Activated CD8-positive, alpha-beta T cell treated with anti-CD3 and anti-CD28 coated beads, Interleukin-2, amount 10 ng/mL, durations not matched to agents 7 days and 5 days (primary cell): Measurements from ENCODE around the gene RMND1. TPM values are rescaled to one million over a fixed set of nuclear protein-coding genes. Genes with fewer than 3 reads are reported as not detected.

Experiments used
- ATAC-seq: fragments of 150-1000 bp; cut with Tn5 transposase; one replicate; pipeline ENCODE4 v1.10.0; 2021; ENCODE audit warnings: moderate library complexity
- CTCF ChIA-PET: fragments of 350-600 bp; sonication (Branson Sonifier 250); formaldehyde crosslinking; loops from one replicate; lab custom pipeline; 2021; ENCODE audit warnings: antibody characterized with exemption; lab: Charles Lee
- POLR2A ChIA-PET: fragments of 350-600 bp; sonication (Branson Sonifier 250); formaldehyde crosslinking; loops from one replicate; lab custom pipeline; 2021; ENCODE audit warnings: antibody characterized with exemption; lab: Charles Lee
- DNase-seq: peaks from one replicate; pipeline ENCODE4 v3.0.0-alpha.2; 2020
- H3K27ac Mint-ChIP-seq: one replicate; pipeline ENCODE4 v1.8.0; 2021; ENCODE audit warnings: mild to moderate bottlenecking, mixed read lengths
- H3K27me3 Mint-ChIP-seq: one replicate; pipeline ENCODE4 v1.8.0; 2021; ENCODE audit warnings: low read depth, mixed read lengths
- H3K36me3 Mint-ChIP-seq: one replicate; pipeline ENCODE4 v1.8.0; 2021; ENCODE audit warnings: low read depth, mixed read lengths
- H3K4me1 Mint-ChIP-seq: one replicate; pipeline ENCODE4 v1.8.0; 2021; ENCODE audit warnings: low read depth, mixed read lengths
- H3K4me3 Mint-ChIP-seq: one replicate; pipeline ENCODE4 v1.8.0; 2021; ENCODE audit warnings: mild to moderate bottlenecking, mixed read lengths
- H3K9me3 Mint-ChIP-seq: one replicate; pipeline ENCODE4 v1.8.0; 2022; ENCODE audit warnings: mixed read lengths; ENCODE audit not compliant: insufficient read depth
- total RNA-seq, 2 experiments: library from RNA; stranded (reverse); gene quantifications; one replicate each; pipeline ENCODE4 v1.2.3, GENCODE V29; 2021

RMND1 gene
- total RNA-seq, 2 experiments from 2014 or later, result 18.6 to 19.2 TPM

- H3K27ac Mint-ChIP-seq, result no peak overlapping the region
- ChIA-PET POLR2A (no interaction called here), CTCF (interaction anchor here (1.6 kb wide), 1 partner anchor 31 kb away, joined by 7 read pairs; no protein-coding TSS in a partner anchor)
- peaks cover 9% of the 10 kb centered on the region for H3K4me1 Mint-ChIP-seq
- peaks cover 20% of the 10 kb centered on the region for H3K36me3 Mint-ChIP-seq
- no peak for DNase-seq
- no peaks in the 10 kb centered on the region for H3K9me3 Mint-ChIP-seq
- H3K4me3 Mint-ChIP-seq, result no peak overlapping the region
- no peaks in the 10 kb centered on the region for H3K27me3 Mint-ChIP-seq
- ATAC-seq, result no peak
Observed at GRCh38 chr6:151436802-151437201, 15.1 kb downstream of the RMND1 start.

- H3K4me1 Mint-ChIP-seq, result peaks cover 9% of the 10 kb centered on the region
- no peak overlapping the region for H3K27ac Mint-ChIP-seq
- no peak for DNase-seq
- CTCF ChIA-PET, result no interaction called here
- no peak overlapping the region for H3K4me3 Mint-ChIP-seq
- POLR2A ChIA-PET, result no interaction called here
- no peaks in the 10 kb centered on the region for H3K9me3 Mint-ChIP-seq
- no peaks in the 10 kb centered on the region for H3K27me3 Mint-ChIP-seq
- no peak for ATAC-seq
- peaks cover 21% of the 10 kb centered on the region for H3K36me3 Mint-ChIP-seq
Observed at GRCh38 chr6:151436300-151436699, 15.6 kb downstream of the RMND1 start.

DNA sequence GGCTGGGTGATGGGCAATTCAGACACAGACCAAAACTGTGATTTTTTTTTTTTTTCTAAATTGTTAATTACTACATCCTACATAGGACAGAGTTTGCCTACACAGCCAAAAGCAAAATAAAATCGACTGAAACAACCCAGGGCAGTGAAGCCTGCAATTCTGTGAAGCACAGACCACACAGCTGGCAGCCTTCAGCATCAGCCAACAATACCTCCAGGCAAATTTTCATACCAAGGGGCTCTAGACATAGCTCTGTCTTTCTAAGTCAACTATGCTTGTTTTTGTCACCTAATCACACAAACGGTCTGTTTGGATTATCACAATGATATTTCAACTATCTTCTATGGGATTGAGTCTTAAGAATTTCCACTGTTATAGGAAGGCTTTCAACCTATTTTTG, 17.6 kb downstream of the RMND1 start:
- ChIA-PET CTCF (interaction anchor here (0.6 to 0.9 kb wide), 2 partner anchors 110 to 467 kb away, joined by 3 read pairs; no protein-coding TSS in a partner anchor), POLR2A (interaction anchor here (1.1 kb wide), 1 partner anchor 18 kb away, joined by 3 read pairs; the partner anchor contains the start of gene RMND1)
- H3K4me1 Mint-ChIP-seq, result no peaks in the 10 kb centered on the region

GRCh38 chr6:151432651-151433050, 19.3 kb downstream of the RMND1 start:
- no peak for ATAC-seq
- ChIA-PET POLR2A (no interaction called here), CTCF (no interaction called here)
- no peak overlapping the region for H3K27ac Mint-ChIP-seq
- H3K36me3 Mint-ChIP-seq, result peaks cover 33% of the 10 kb centered on the region
- no peak for DNase-seq
- H3K27me3 Mint-ChIP-seq, result no peaks in the 10 kb centered on the region
- H3K4me3 Mint-ChIP-seq, result no peak overlapping the region
- H3K9me3 Mint-ChIP-seq, result no peaks in the 10 kb centered on the region
- no peaks in the 10 kb centered on the region for H3K4me1 Mint-ChIP-seq

More for the DNA sequence above, 17.6 kb downstream of the RMND1 start:
- no peaks in the 10 kb centered on the region for H3K9me3 Mint-ChIP-seq
- no peak overlapping the region for H3K4me3 Mint-ChIP-seq
- H3K36me3 Mint-ChIP-seq, result peaks cover 33% of the 10 kb centered on the region
- ATAC-seq, result no peak
- H3K27me3 Mint-ChIP-seq, result no peaks in the 10 kb centered on the region
- H3K27ac Mint-ChIP-seq, result no peak overlapping the region
- no peak for DNase-seq

DNA sequence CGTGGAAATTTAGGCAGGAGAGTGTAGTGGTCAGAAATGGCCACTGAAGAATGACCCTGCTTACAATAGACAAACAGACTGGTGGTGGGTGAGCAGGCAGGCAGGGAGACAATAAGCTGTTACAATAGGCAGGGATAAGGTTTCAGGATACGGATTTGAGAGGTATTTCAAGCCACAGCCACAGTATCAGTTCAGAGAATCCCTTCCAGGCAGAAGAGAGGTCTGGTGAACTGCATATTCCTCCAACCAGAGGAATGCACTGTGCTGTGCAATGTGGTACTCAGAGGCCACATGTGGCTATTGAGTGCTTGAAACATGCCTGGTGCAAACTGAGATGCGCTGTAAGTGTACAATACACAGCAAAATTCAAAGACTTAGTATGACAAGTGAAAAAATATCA, 20.6 kb downstream of the RMND1 start:
- ATAC-seq (no peak), DNase-seq (no peak)
- Mint-ChIP-seq H3K27ac (no peak overlapping the region), H3K36me3 (peaks cover 35% of the 10 kb centered on the region), H3K4me1 (no peaks in the 10 kb centered on the region), H3K9me3 (no peaks in the 10 kb centered on the region), H3K27me3 (no peaks in the 10 kb centered on the region), H3K4me3 (no peak overlapping the region)
- ChIA-PET CTCF (interaction anchor here (1.1 to 2.0 kb wide), 3 partner anchors 9 to 24 kb away, joined by 3 to 6 read pairs (median 3); no protein-coding TSS in a partner anchor), POLR2A (no interaction called here)

GRCh38 chr6:151430886-151431285, 21.0 kb downstream of the RMND1 start:
- Mint-ChIP-seq H3K4me3 (no peak overlapping the region), H3K27ac (no peak overlapping the region), H3K27me3 (no peaks in the 10 kb centered on the region), H3K9me3 (no peaks in the 10 kb centered on the region), H3K4me1 (no peaks in the 10 kb centered on the region), H3K36me3 (peaks cover 39% of the 10 kb centered on the region)
- ATAC-seq, result peak; percentile 47
- ChIA-PET CTCF (interaction anchor here (1.0 to 2.0 kb wide), 5 partner anchors 10 to 107 kb away, joined by 3 to 6 read pairs (median 3); no protein-coding TSS in a partner anchor), POLR2A (no interaction called here)
- no peak for DNase-seq

DNA sequence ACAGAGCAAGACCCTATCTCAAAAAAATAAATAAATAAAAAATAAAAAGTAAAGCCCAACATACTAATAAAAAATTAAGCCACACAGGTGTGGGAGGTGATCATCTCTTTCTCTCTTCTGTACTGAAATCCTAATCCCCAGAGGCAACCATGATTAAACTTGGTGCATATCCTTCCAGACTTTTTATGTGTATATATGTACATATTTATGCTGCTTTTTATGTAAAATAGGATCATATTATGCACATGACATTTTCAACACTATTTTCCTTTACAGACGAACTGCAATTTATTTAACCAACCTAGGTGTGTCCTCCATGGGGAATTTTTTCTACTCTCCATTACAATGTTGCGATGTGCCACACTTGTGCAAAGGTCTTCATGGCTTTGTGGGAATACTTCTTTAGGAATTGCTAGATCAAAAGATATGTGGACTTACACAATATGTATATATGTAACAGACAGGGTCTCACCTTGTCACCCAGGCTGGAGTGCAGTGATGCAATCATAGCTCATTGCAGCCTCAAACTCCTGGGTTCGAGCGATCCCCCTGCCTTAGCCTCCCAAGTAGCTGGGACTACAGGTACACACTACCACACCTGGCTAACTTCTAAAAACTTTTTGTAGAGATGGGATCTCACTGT, 23.7 kb downstream of the RMND1 start:
- H3K4me3 Mint-ChIP-seq, result no peak overlapping the region
- H3K27me3 Mint-ChIP-seq, result no peaks in the 10 kb centered on the region
- H3K36me3 Mint-ChIP-seq, result peaks cover 53% of the 10 kb centered on the region
- no peak overlapping the region for H3K27ac Mint-ChIP-seq
- H3K9me3 Mint-ChIP-seq, result no peaks in the 10 kb centered on the region
- ATAC-seq (no peak), DNase-seq (no peak)
- H3K4me1 Mint-ChIP-seq, result no peaks in the 10 kb centered on the region
- CTCF ChIA-PET, result no interaction called here
- POLR2A ChIA-PET, result no interaction called here

DNA sequence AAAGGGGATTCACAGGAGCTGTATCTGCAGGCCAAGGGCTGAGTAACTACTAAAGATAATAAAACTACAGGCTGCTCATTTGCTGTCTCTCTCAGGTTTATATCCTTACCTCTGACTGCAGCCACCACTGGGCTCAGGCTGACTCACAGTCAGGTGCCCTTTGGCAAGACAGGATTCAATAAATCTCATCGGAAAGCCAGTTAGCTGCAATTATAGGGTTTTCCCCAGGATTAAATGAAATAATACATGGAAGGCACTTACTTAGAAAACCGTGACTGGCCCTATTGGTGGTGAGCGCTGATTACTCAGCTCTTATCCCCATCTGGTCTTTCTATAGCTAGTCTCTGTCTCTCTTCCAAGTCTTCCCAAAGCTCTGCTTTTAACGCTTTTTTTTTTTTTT, 26.4 kb downstream of the RMND1 start:
- Mint-ChIP-seq H3K27me3 (no peaks in the 10 kb centered on the region), H3K9me3 (no peaks in the 10 kb centered on the region), H3K4me3 (no peak overlapping the region), H3K27ac (no peak overlapping the region), H3K4me1 (no peaks in the 10 kb centered on the region), H3K36me3 (peaks cover 45% of the 10 kb centered on the region)
- ATAC-seq (no peak), DNase-seq (no peak)
- ChIA-PET POLR2A (interaction anchor here (0.6 kb wide), 1 partner anchor 35 kb away, joined by 3 read pairs; no protein-coding TSS in a partner anchor), CTCF (interaction anchor here (0.7 to 2.0 kb wide), 3 partner anchors 16 to 216 kb away, joined by 3 to 5 read pairs (median 4); no protein-coding TSS in a partner anchor)

GRCh38 chr6:151422981-151423380, 28.9 kb downstream of the RMND1 start:
- POLR2A ChIA-PET, result no interaction called here
- no peak for DNase-seq
- Mint-ChIP-seq H3K36me3 (peaks cover 36% of the 10 kb centered on the region), H3K4me1 (no peaks in the 10 kb centered on the region), H3K4me3 (no peak overlapping the region), H3K27ac (no peak overlapping the region), H3K27me3 (no peaks in the 10 kb centered on the region), H3K9me3 (no peaks in the 10 kb centered on the region)
- ATAC-seq, result no peak
- CTCF ChIA-PET, result no interaction called here

DNA sequence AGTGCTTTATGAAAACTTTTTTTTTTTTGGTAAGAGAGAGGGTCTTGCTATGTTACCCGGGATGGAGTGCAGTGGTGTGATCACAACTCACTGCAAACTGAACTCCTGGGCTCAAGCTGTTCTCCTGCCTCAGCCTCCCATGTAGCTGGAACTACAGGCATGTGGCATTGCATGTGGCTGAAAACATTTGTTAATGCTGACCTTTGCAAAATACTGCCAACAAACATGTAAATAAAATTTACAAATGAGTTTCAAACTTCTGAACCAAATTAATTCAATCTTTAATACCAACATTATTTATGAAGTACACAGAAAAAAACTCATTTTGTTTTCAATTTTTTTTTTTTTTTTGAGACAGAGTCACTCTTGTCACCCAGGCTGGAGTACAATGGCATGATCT, 34.4 kb downstream of the RMND1 start:
- Mint-ChIP-seq H3K27me3 (no peaks in the 10 kb centered on the region), H3K9me3 (peaks cover 4% of the 10 kb centered on the region), H3K36me3 (peaks cover 48% of the 10 kb centered on the region), H3K4me3 (no peak overlapping the region), H3K27ac (no peak overlapping the region), H3K4me1 (peaks cover 20% of the 10 kb centered on the region)
- ChIA-PET CTCF (interaction anchor here (2.0 kb wide), 1 partner anchor 11 kb away, joined by 7 read pairs; no protein-coding TSS in a partner anchor), POLR2A (no interaction called here)
- ATAC-seq, result no peak
- no peak for DNase-seq

DNA sequence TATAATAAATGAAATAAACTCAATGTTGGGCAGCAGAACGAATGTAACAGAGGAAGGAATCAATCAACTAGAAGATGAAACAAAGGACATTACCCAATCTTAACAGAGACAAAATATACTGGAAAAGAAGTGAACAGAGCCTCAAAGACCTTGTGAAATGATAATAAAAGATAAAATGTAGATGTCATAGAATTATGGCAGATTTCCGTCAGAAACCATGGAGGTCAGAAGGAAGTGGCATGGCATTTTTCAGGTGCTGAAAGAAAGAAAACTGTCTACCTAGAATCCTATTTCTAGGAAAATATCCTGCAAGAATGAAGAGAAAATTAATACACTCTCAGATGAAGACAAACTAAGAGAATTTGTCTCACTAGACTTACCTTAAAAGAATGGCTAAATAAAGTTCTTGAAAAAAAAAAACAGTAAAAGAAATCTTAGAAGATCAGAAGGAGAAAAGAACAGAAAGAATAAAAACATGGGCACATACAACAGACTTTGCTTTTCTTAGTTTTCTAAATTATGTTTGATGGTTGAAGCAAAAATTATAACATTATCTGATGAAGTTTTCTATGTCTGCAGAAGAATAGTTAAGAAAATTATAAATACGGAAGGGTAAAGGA, 37.2 kb downstream of the RMND1 start:
- no peaks in the 10 kb centered on the region for H3K27me3 Mint-ChIP-seq
- peaks cover 21% of the 10 kb centered on the region for H3K4me1 Mint-ChIP-seq
- peaks cover 4% of the 10 kb centered on the region for H3K9me3 Mint-ChIP-seq
- ChIA-PET POLR2A (no interaction called here), CTCF (interaction anchor here (1.4 kb wide), 1 partner anchor 9 kb away, joined by 6 read pairs; no protein-coding TSS in a partner anchor)
- no peak overlapping the region for H3K4me3 Mint-ChIP-seq
- no peak overlapping the region for H3K27ac Mint-ChIP-seq
- H3K36me3 Mint-ChIP-seq, result peaks cover 62% of the 10 kb centered on the region
- ATAC-seq (no peak), DNase-seq (no peak)
